Gastrocnemius medialis (tissue), 4 donors: Measurements from ENCODE around the gene TTC23.

Experiments used
- CTCF ChIP-seq, 5 experiments: fragments of 450-650 bp in 3 of 5; fragments of 200-600 bp in 2 of 5; sonication (generic) in 2 of 5; IDR thresholded peaks in 4 of 5; conservative IDR thresholded peaks in 1 of 5; 1 replicate in 4 of 5; 2 replicates in 1 of 5; pipeline ENCODE4 v1.5.1; 2016 to 2019; ENCODE audit warnings: antibody characterized with exemption in 5 of 5, mild to moderate bottlenecking in 3 of 5, moderate library complexity in 3 of 5
- POLR2A ChIP-seq, 2 donors: fragments of 450-650 bp; IDR thresholded peaks; one replicate each; pipeline ENCODE4 v1.6.1; 2017; ENCODE audit warnings: antibody characterized with exemption in 2 of 2, mild to moderate bottlenecking in 2 of 2, moderate library complexity in 2 of 2

- TF ChIP-seq POLR2A (IDR thresholded peaks at IDR 0.05) (no peak), CTCF (IDR thresholded peaks at IDR 0.05 in 4 of 5, conservative IDR thresholded peaks at IDR 0.05 in 1 of 5) (no peak)
These were observed 14.7 kb upstream of the TTC23 start for GRCh38 chr15:99264125-99264524.
